ENCODE measurements around the gene TCF7L2.

- TF ChIP-seq CTCF (IDR thresholded peaks at IDR 0.05; ENCODE audit: low read length) = no peak
- no peak for TF ChIP-seq EZH2 (IDR thresholded peaks at IDR 0.05; ENCODE audit: borderline replicate concordance, low read length)
Observed at GRCh38 chr10:112958275-112958995, 8.4 kb downstream of the TCF7L2 start.
